HG03025 (cell line): ENCODE measurements around the gene CASZ1.

Experiments
- ATAC-seq: cut with Tn5 transposase; IDR thresholded peaks from one replicate; pipeline ENCODE4 v1.9.1; 2021; ENCODE audit warnings: mild to moderate bottlenecking, moderate library complexity; ENCODE audit not compliant: unreplicated experiment, low FRiP score

CASZ1 gene

DNA sequence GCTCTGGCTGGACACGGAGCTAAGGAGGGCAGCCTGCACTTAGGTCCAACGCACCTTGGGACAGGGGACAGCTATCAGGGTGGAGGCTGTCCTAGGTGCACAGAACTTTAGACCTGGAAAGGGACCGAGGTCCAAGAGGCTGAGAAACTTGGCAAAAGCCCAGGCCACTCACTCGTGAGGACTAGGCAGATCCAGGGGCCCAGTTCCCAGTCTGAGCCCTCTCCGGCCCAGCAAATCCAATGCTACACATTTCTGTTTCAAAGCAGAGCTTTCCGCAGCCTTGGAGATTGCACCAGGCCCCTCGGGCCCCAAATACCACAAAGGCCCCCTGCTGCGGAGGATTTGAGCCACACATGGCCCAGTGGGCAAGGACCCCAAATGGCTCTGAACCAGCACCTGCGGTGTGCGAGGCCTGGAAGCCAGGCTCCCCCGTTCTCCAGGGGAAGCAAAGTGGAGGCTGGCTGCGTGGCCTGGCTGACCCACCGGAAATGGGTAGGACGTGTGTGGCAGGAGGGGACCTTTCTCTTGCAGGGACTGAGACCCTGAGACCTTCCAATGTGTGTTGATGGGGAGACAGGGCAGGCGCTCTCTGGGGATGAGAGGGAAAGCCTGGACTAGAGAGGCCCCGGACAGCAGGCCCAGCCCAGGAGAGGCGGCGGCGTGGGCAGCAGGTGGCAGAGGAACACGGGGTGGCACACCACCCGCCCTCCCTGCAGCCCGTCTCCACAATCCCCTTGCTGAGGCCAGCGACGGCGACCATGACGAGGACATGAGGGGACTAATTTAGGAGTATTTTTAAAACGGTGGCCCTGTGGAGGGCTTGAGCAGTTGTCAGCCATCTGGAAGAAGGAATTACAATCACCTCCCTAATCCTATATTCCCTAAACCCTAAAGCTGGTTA, 118.7 kb downstream of the CASZ1 start:
- ATAC-seq = no peak

DNA sequence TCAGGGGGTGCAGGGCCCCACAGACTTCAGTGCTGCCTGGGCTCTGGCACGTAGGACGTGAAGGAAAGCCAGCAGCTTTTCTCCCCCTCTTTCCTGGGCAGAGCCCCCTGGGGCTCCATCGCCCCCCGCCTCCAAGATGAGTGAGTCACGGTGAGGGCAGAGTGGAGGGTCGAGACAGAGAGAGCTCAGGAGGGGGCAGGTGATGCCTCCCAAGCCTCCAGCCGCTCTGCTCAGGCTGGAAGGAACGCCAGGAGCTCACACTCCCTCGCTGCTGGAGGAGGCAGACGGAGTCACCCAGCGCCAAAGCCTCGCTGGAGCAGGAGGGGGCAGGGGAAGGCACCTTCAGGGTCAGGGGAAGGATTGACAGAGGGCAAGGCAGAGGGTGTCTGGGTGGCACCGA, 119.5 kb downstream of the CASZ1 start:
- no peak for ATAC-seq

DNA sequence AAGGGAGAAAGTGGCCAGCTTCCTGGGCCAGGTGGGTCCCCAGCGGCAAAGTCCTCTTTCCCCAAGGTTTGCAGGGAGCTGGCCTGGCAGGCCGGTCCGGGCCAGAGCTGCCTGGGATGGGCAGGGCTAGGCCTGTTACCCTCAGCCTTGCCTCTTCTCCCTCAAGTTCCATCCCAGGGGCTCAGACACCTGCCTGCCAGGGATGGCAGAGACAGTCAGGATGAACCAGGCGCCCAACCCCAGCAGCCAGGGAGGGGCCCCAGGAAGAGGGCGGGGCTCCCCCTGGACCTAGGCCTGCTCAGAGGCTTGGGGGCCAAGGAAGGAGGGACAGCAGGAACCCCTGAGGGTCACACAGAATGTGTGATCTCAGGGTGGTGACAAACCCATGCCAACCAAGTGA, 120.6 kb downstream of the CASZ1 start:
- no peak for ATAC-seq

DNA sequence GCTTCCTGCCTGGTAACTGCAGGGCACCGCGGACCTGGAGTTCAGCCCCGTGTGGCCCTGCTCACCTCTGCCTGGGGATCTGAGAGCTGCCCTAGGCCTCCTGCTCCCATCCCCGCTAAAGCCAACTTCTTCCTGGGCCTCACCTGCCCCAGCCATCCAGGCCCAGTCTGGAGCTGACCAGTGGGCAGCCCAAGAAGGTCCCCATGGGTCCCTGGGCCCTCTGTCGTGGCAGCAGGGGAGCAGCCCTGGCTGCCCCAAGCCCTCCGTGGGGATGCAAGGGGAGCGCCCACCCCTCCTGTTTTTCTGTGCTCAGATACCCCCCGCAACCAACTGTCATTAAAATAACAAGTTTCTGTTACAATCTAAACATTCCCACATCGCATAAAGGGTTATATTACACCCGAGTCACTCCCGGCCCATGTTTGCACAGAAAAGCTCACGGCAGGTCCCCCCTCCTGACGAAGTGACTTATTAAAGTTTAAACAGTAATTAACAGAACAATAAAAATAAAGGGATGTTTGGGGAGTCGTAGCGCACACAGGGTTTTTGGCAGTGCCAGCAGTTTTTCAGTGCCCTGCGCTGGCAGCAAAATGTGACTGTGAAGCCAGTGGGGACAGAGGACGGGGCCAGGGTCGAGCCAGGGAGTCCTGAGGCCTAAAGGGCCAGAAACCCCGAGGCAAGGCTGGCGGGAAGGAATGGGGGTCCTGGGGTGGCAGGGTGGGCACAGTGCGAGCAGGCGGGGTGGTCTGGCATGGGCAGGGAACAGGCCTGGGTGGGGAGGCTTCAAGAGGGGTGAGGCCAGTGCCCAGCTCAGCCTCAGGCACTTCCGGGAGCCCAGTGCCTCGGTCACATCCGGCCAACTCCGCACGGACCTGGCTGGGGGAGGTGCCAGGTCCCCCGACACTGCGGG, 121.5 kb downstream of the CASZ1 start:
- no peak for ATAC-seq

DNA sequence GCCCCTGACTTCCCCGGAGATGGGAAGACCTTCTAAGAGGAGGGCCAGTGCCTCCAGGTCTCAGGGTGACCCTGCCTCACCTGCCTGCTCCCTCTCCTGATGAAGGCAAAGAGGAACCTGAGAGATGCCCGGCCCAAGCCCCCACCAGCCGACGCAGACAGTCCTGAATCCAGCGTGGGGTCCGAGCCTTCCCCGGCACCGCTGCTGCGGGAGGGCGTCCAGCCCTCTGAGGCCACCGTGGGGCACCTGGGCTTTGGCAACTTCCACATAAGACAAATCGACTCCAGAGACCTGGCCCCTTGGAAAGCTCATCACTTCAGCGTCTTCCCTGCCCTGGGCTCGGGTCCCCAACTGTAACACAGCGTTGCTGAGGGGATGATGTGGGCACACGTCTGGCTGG, 122.2 kb downstream of the CASZ1 start:
- no peak for ATAC-seq

DNA sequence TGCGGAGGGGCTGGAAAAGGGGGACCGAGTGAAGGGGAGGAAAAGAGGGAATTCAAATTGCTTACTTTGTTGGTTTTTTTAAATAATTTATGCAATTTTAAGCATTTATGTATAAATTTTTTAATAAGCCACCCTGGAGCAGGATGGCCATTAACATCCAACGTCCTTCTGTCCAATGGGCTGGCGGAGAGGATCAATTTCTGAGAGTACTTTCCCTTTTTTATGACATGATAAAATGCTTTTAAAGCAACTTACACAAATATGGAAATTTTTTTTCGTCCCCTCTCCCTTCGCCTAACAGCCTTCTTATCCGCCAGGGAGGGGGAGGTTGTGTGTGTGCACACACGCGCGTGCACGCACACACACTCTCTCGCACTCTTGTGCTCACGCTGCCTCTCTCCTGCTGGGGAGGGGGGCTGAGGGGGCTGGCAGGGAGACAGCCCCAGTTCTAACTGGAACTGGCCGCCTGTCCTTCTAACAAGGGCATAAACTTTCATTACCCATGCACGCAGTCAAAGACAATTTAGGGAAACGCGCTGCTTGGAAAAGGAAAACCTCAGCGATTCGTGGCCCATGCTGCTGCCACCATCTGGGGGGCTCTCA, 123.2 kb downstream of the CASZ1 start:
- ATAC-seq = no peak

DNA sequence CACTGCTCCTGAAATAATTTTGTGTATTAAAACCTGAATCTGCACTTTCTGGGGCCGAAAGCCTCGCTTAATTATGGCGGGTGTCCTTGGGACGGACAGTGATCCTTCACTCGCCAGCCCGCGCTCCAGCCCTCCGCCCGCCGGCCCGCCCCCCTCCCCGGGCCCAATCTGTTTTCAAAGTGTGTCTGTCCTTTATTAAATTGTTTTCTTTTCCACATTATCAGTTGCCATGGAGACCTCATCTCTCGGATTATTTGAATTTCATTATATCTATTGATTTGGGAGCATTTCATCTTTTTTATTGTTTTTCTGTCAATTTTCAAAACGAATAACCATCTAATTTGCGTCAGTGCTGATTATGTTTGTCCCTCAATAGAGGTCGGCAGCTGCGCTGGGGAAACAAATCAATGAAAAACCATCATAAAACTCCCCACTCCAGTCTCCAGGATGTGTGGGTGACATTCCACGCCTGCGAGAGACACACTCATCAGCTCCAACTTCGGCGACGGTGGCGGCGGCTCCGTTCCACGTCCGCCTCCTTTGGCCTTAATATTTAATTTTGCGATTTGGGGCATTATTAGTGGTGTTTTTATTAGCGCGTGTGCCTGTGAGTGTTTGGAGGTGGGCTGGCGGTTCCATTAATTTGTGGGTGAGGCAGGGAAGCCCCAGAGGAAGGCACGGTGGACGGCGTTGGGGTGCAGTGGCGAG, 123.9 kb downstream of the CASZ1 start:
- ATAC-seq = no peak

DNA sequence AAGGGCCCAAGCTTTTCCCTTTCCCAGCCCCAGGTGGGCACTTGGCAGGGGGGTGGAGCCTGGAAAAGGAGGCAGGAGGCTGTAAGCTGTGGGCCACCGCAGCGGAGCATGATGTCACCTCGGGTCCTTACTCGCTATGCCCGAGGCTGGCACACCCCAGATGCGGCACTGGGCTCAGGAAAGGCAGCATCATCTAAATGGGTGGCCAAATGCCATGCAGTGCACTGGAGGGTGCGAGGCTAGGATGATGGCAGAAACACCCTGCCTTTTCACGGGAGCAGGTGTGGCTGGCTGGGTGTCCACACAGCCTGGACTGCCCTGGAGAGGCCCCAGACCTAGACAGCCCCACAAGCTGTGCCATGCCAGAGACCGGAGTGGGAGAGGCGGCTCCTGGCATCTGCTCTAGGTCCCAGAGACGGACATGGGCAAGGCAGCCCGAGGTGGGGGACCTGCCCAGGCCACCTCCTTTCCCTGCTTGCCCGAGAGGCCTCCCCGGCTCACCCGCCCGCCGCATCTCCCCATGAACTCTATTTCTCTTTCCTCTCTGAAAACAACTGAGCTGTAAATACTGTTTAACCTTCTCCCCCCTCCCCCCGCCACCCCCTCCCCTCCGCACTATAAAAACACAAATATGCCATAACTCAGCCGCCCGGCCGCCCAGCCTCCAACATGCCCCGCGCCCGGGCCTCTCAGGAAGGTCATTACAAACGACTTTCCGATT, 124.7 kb downstream of the CASZ1 start:
- ATAC-seq = no peak

DNA sequence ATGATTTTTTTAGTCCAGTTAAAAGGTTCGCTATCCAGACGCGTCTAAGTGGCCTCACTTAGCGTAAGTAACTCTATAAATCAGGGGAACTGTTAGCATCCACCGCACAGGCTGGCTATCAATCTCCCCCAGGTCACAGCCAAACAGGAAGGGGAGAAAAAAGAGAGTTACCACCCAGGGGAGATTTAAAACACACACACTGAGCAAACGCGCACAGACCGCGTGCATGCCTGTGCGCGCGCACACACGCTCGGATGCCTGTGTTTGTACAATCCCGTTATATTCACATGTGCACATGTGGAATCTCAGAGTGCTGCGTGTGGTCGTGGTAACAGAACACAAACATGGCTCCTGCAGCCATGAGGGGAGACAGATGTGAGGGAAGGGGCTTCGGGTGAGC, 125.4 kb downstream of the CASZ1 start:
- ATAC-seq = no peak

DNA sequence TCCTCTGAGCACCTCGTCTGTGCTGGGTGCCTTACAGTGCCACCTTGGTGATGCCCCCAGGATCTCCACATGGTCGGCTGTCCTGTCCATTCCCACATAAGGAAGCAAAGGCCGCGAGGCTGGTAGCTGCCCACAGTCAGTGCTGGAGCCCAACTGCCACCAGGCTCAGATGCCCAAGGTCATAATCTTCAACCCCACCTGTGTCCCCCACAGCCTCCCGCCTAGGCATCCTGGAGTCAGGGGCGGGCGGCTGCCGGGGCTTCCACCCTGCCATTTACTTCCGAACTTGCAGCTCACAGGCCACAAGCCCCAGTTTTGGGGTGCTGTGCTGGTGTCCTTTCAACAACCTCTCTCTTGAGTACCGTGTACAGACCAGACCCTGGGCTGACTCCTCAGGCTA, 126.3 kb downstream of the CASZ1 start:
- no peak for ATAC-seq

DNA sequence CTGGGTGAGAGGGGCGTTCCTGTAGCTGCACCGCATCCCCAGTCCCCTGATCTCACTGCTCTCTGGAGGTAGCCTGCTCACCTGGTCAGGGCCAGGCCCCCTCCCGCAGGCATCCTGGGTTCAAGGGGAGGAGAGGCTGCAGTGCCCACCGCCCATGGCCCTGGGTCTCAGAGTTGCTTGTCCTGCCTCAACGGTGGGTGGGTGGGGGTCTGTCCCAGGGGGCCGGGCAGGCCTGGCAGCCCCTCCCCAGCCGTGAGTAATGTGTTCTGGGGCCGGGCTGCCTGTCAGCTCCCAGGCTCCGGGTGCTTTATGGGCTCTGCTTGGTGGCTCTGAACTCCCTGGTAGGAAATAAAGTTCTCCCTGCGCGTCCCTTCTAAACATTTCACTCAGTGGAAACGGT, 126.9 kb downstream of the CASZ1 start:
- ATAC-seq = no peak

DNA sequence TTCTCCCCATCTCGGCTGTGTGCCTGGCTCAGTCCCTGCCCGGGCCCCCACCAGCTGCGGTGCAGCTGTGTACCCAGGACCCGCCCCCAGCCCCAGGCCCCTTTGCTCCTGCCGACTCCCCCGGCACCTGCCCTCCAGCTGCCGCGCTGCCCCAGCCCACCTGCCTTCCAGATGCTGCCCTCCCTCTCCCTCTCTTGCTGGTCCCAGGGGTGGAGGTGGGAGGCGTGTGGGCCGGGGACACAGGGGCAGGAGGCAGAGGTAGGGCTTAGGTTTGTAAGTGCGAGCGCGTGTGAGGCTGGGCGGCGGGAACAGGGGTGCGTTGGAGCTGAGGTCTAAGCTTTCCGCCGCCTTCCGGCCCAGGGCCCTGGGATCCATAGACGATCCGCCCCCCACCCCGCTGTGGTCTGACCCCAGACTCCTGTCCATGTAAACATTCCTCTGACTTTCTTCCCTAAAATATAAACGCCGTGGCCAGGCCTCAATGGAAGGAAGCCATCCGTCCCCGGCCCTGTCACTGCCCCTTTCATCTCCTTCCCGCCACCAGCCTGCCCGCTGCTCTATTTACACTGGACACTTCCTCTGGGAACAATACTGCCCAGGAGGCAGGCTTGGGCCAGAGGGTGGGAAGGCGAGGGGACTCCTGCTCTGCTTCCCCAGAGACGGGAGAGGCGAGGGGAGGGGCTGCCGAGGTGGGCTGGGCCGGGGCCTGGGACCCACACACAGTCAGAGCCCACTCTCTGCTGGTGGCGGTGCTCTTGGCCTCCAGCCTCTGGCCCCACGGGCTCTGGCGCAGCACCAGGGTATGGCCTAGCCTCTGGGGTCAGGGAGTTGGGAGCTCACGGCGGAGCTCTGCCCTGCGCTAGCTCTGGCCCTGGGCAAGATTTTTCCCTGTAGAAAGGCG, 128.3 kb downstream of the CASZ1 start:
- no peak for ATAC-seq

DNA sequence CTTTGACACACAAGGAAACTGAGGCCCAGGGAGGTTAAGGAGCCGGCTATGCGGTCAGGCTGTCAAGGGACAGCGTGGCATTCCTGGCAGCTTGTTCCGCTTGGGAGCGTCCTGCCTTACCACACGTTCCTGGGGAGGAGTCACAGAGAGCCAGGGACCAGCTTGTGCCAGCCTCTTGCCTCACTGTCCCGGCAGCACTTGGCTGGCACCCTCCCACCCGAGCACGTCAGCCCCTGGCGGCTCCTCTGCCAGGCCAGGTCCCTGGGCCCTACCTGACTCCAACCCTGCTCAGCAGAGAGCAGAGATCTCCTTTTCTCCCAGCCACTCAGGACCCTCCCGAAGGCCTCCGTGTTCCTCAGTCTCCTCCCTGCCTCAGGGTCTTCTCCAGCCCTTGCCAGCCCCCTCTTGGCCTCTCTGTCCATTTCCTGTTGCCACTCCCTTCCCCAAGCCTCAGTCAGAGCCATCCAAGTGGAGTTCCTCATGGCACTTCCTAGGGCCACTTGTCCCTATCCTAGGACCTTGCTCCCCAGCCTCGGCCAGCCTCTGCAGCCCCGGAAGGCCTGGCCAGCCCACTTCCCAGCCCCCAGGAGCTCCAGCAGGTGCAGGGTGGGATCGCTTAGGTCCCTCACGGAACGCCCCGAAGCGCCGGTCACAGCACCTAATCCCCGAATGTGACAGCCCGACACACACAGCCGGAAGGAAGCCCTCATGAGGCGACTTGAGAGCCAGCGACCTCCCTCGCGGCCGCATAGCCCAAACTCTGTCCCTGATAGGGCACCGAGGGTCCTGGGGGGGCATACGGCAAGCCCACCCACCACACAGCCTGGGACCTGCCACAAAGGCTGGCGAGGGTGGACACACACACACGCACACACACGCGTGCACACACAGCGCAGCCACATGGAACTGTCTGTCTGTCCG, 130.3 kb downstream of the CASZ1 start:
- no peak for ATAC-seq

DNA sequence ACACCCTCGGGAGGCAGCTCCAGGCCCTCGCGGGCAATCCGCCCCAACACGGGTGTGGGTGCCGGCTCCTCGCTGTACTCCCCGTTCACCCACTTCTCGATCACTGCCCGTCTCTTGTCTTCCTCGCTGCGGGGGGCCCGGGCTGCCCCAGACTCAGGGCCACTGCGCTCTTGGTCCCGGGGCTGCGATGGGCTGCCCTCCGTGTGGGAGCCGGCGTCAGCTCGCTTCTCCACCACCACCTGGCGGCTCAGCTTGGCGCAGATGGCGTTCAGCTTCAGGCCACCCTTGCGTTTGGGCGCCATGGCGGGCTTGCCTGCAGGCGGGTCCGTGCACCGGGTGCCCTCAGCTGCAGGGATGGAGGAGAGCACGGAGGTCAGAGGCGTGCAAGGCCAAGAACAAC, 131.2 kb downstream of the CASZ1 start:
- ATAC-seq = no peak

DNA sequence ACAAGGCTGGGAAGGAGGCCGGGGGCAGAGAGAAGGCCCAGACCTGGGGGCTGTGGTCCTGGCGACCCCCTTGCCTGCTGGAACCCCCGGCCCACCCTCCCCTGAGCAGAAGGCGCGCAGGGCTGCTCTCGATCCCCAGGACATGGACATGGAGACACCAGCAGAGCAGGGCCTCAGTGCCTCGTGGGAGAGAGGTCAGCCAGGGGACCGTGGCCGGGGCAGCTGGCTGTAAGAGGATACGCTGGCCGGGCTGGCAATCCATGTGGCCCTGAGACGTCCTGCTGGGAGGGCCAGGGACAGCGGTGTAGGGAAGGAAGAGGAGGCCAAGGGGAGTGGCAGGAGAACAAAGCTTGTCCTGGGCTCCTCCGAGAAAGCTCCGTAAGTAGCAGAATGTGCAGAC, 132.2 kb downstream of the CASZ1 start:
- ATAC-seq = no peak

DNA sequence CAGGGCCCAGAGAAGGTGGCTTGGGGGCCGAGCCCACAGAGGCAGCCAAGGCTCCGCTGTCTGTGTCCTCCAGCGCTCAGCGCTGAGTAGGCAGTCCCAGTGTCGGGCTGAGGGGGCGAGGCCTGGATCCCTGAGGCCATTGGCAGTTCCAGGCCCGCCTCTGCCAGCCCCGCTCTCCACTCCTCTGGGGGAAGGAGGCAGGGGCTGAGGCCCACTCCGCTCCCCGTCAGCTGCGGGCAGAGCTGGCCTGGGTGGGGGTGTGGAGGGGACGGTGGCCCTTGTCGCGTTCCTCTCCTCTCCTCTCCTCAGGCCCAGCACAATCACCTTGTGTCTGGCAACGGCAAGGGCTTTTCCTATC, 132.8 kb downstream of the CASZ1 start:
- no peak for ATAC-seq

DNA sequence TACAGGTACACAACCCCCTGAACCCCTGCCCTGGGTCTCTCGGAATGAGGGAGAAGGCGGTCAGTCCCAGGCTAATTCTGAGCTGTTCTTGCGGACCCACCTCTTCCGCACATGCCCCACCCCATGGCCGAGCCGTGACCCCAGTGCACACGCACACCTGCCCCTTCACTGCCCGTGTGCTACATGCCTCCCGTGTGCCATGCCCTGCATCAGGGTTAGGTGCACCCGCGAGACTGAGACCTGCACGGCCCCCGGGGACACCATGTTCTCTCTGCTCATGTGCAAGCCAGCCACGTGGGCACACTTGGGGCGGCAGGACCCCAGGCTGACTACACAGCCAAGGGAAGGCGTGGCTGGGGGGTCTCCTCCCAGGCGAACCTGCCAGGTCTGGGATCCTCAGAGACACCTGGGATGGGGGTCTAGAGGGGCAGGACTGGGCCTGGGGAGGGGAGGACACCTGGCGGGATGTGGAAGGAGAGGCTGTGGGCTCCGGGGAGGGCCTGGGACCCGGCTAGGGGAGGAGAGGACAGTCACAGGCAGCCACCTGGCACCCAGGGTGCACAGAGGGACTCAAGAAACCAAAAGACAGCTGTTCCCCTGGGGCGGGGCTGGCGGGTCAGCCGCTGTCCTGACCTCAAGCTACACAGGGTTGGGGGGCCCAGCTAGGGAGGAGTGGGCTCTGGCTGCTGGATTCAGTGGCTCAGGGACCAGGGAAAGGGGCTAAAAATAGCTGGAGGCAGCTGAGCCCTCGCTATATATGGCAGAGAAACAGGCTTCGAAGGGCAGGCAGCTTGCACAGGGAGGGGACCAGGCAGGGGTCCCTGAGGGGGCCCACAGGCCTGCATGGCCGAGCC, 133.4 kb downstream of the CASZ1 start:
- ATAC-seq = no peak
